ENCODE measurements around the gene PAX4.

PAX4 gene

GRCh38 chr7:127628445-127628844 is 10.5 kb upstream of the PAX4 start:
- no peak for DNase-seq

GRCh38 chr7:127625331-127625730 is 7.4 kb upstream of the PAX4 start:
- peak; percentile 77 for DNase-seq

GRCh38 chr7:127620406-127621233 is 2.7 kb upstream of the PAX4 start:
- no peak for DNase-seq

GRCh38 chr7:127619681-127620405 is 1.9 kb upstream of the PAX4 start:
- DNase-seq: no peak

- DNase-seq: no peak
These were observed 833 bp upstream of the PAX4 start for GRCh38 chr7:127618775-127619174.

GRCh38 chr7:127616724-127617123 is 1.2 kb downstream of the PAX4 start:
- DNase-seq: no peak

- DNase-seq: no peak
These were observed 5.7 kb downstream of the PAX4 start for GRCh38 chr7:127612263-127612662.

- DNase-seq: no peak
These were observed 8.6 kb downstream of the PAX4 start for GRCh38 chr7:127609297-127609696.

- DNase-seq: no peak
These were observed 9.5 kb downstream of the PAX4 start for GRCh38 chr7:127608446-127608845.

GRCh38 chr7:127600885-127601284 is 17.1 kb downstream of the PAX4 start:
- no peak for DNase-seq

- no peak for DNase-seq
These were observed 19.6 kb downstream of the PAX4 start for GRCh38 chr7:127598318-127598717.

- DNase-seq: no peak
These were observed 22.2 kb downstream of the PAX4 start for GRCh38 chr7:127595737-127596136.

- peak; percentile 61 for DNase-seq
These were observed 23.5 kb downstream of the PAX4 start for GRCh38 chr7:127594490-127594889.

GRCh38 chr7:127592550-127592949 is 25.4 kb downstream of the PAX4 start:
- no peak for DNase-seq

GRCh38 chr7:127591591-127591990 is 26.4 kb downstream of the PAX4 start:
- DNase-seq: no peak

GRCh38 chr7:127591189-127591588 is 26.8 kb downstream of the PAX4 start:
- DNase-seq: no peak

- no peak for DNase-seq
These were observed 28.0 kb downstream of the PAX4 start for GRCh38 chr7:127589896-127590295.

- DNase-seq: peak; percentile 16
These were observed 29.1 kb downstream of the PAX4 start for GRCh38 chr7:127588697-127589482.

- peak; percentile 84 for DNase-seq
These were observed 29.8 kb downstream of the PAX4 start, which contains the start of gene ARF5 for GRCh38 chr7:127588019-127588696. Gene ARF5, plus strand, starts transcription at chr7:127588411. Its CDS starts 88 bp downstream, at chr7:127588499.

- no peak for DNase-seq
These were observed 30.3 kb downstream of the PAX4 start for GRCh38 chr7:127587663-127588018.

GRCh38 chr7:127586346-127586745 is 31.6 kb downstream of the PAX4 start:
- DNase-seq: no peak

GRCh38 chr7:127585044-127585953 is 32.6 kb downstream of the PAX4 start, which contains the start of gene GCC1:
Gene GCC1, minus strand, starts transcription at chr7:127585596. Its CDS starts 414 bp downstream, at chr7:127585182.
- DNase-seq: peak; percentile 91
